ENCODE data around the gene TWF2. TPM values are rescaled to one million over a fixed set of nuclear protein-coding genes. Genes with fewer than 3 reads are reported as not detected.
A peak's percentile ranks its signal among the peaks of the same experiment; 100 is the strongest.
"Not testable (repeated sequence)": the region's sequence is repeated elsewhere in the genome, so short reads cannot be mapped to it uniquely, and the experiment has no call there.

The TWF2 gene
- total RNA-seq (53.0 and 70.5 TPM in 2 replicates), polyA plus RNA-seq (42.3 and 43.6 TPM in 2 replicates)

DNA sequence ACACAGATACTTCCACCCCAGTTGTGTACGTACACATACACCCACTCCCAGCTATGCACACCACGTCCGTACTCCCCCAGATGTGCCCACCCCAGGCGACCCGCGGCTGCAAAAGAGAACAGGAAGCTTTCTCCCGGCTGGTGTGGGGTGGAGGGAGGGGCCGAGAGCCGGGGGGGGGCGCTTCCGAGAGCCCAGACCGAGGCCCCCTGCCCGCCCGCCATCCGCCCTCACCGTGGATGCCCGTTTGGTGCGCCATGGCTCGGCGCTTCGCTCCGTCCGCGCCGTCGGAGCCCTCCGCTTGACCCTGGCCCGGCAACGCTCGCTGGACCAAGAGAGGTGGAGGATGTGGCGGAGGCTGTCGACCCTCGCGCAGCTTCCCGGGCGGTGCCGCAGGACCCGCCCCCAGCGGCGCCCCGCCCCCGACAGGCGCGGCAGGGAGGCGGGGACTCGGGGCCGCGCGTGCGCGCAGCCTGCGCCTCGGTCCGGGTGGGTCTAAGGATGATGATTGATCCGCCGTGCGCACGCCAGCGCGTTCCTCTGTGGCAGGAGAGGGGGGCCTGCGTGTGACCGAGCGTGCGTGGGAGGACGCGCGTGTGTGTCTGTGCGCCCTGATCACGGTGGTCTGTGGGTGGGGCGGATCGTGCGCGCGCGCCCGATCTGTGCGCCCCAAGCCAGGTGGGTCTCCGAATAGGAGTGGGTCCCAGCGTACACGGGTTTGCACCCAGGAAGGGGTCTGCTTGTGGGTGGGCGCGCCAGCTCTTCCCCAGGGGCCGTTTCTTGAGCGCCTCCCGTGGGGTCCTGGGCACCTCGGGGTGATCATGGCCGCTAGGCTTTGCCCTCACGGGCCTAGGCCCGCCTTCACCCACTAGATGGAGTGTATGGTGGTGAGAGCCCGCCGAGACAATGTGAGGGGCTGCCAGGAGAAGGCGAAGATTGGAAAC, at the start of gene TWF2:
TWF2 (minus strand) TSS at position 398 of the 941 bp plus-strand sequence; CDS start at position 256, 142 bp downstream.
- peak; percentile 85 to 91 for DNase-seq (ENCODE audit: low read depth in 1 of 2, low spot score in 1 of 2)
- H3K4me3 ChIP-seq: peak within 1 kb of the TSS; percentile 93
- H3K36me3 ChIP-seq: no peaks in the 10 kb centered on the region
- peaks cover 14% of the 10 kb centered on the region for H3K4me1 ChIP-seq (ENCODE audit: low read depth)
- TF ChIP-seq, protein P1, sequence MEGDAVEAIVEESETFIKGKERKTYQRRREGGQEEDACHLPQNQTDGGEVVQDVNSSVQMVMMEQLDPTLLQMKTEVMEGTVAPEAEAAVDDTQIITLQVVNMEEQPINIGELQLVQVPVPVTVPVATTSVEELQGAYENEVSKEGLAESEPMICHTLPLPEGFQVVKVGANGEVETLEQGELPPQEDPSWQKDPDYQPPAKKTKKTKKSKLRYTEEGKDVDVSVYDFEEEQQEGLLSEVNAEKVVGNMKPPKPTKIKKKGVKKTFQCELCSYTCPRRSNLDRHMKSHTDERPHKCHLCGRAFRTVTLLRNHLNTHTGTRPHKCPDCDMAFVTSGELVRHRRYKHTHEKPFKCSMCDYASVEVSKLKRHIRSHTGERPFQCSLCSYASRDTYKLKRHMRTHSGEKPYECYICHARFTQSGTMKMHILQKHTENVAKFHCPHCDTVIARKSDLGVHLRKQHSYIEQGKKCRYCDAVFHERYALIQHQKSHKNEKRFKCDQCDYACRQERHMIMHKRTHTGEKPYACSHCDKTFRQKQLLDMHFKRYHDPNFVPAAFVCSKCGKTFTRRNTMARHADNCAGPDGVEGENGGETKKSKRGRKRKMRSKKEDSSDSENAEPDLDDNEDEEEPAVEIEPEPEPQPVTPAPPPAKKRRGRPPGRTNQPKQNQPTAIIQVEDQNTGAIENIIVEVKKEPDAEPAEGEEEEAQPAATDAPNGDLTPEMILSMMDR (IDR thresholded peaks at IDR 0.05; ENCODE audit: low read depth, low read length): peak; percentile 46
- no peaks in the 10 kb centered on the region for H3K27me3 ChIP-seq
- no peaks in the 10 kb centered on the region for H3K9me3 ChIP-seq (ENCODE audit: low read depth)
- no peak within 1 kb of the TSS for H3K27ac ChIP-seq

- no peaks in the 10 kb centered on the region for H3K36me3 ChIP-seq
- no peaks in the 10 kb centered on the region for H3K9me3 ChIP-seq (ENCODE audit: low read depth)
- no peak for DNase-seq (ENCODE audit: low read depth in 1 of 2, low spot score in 1 of 2)
- no peaks in the 10 kb centered on the region for H3K4me1 ChIP-seq (ENCODE audit: low read depth)
- no peak overlapping the region for H3K27ac ChIP-seq
- H3K4me3 ChIP-seq: peak overlapping the region; percentile 65
- no peaks in the 10 kb centered on the region for H3K27me3 ChIP-seq
- TF ChIP-seq, protein P1 (IDR thresholded peaks at IDR 0.05; ENCODE audit: low read depth, low read length): no peak
Measured at GRCh38 chr3:52288674-52289073, 49.7 kb upstream of the TWF2 start.

DNA sequence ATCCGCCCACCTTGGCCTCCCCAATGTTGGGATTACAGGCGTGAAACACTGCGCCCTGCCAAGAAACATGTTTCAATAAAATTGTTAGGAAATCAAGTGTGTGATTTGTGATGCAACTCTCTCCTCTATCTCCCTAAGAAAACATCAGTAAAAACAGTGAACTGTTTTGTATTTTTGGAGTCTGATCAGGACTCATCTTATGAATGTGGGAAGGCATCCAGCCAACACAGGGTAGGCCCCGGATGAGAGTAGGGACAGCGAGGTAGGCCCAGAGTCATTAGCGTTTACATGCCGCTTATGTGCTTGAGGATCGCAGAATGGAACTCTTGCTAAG, 47.8 kb upstream of the TWF2 start:
- Histone ChIP-seq H3K4me3 (peak overlapping the region; percentile 65), H3K4me1 (ENCODE audit: low read depth) (peaks cover 6% of the 10 kb centered on the region), H3K36me3 (no peaks in the 10 kb centered on the region), H3K9me3 (ENCODE audit: low read depth) (no peaks in the 10 kb centered on the region), H3K27ac (peak overlapping the region; percentile 99), H3K27me3 (no peaks in the 10 kb centered on the region)
- DNase-seq (ENCODE audit: low read depth in 1 of 2, low spot score in 1 of 2): peak in 1 of 2 donors; percentile 84
- TF ChIP-seq, protein P1 (IDR thresholded peaks at IDR 0.05; ENCODE audit: low read depth, low read length): no peak

- H3K27ac ChIP-seq; H3K4me3 ChIP-seq; H3K36me3 ChIP-seq; DNase-seq (ENCODE audit: low read depth in 1 of 2, low spot score in 1 of 2); H3K27me3 ChIP-seq; H3K9me3 ChIP-seq (ENCODE audit: low read depth); H3K4me1 ChIP-seq (ENCODE audit: low read depth): not testable (repeated sequence)
Measured at GRCh38 chr3:52284051-52284450, 45.1 kb upstream of the TWF2 start.

DNA sequence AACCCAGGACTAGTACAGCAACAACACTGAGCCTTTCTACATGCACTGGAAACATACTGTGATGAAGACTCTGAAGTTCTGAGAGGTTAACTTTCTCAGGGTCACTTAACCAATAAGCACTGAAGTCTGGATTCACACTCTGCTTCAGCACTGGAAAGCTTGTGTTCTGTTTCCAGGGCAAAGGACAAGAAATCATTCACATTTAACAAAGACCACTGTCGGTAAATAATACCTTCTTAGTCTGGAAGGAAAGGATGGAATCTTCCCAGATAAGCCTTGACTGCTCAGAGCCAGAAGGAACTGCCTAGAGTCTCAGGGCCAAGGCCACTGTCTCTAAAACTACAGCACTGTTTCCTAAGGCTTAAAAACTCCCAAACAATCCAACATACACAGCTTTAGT, 44.3 kb upstream of the TWF2 start:
- Histone ChIP-seq H3K27ac (peak overlapping the region; percentile 87), H3K4me1 (ENCODE audit: low read depth) (peaks cover 10% of the 10 kb centered on the region), H3K4me3 (no peak overlapping the region), H3K27me3 (no peaks in the 10 kb centered on the region), H3K36me3 (no peaks in the 10 kb centered on the region), H3K9me3 (ENCODE audit: low read depth) (no peaks in the 10 kb centered on the region)
- no peak for DNase-seq (ENCODE audit: low read depth in 1 of 2, low spot score in 1 of 2)
- TF ChIP-seq, protein P1 (IDR thresholded peaks at IDR 0.05; ENCODE audit: low read depth, low read length): no peak

Data from cardiac muscle cell (in vitro differentiated cells and primary cell).